HepG2 (cell line): ENCODE measurements around the gene UBR7. TPM values are rescaled to one million over a fixed set of nuclear protein-coding genes. Genes with fewer than 3 reads are reported as not detected.
A peak's percentile ranks its signal among the peaks of the same experiment; 100 is the strongest.

Experiments used
- BRF2 ChIP-seq: sonication (generic); formaldehyde crosslinking; IDR thresholded peaks from 2 replicates; pipeline ENCODE4 v1.8.1; 2022; ENCODE audit warnings: mild to moderate bottlenecking, missing genetic modification reagents
- EHMT2 ChIP-seq: fragments of 200-600 bp; sonication (generic); IDR thresholded peaks from 2 replicates; pipeline ENCODE4 v1.7.0; 2017; ENCODE audit warnings: antibody characterized with exemption, low read depth, low read length, borderline replicate concordance
- GZF1 ChIP-seq: sonication (generic); formaldehyde crosslinking; IDR thresholded peaks from 2 replicates; pipeline ENCODE4 v1.5.1; 2020; ENCODE audit warnings: mild to moderate bottlenecking, missing genetic modification reagents
- HDAC2 ChIP-seq: sonication (generic); formaldehyde crosslinking; IDR thresholded peaks from 2 replicates; pipeline ENCODE4 v1.4.0; 2020; ENCODE audit warnings: missing genetic modification reagents
- HOXA3 ChIP-seq: sonication (generic); formaldehyde crosslinking; IDR thresholded peaks from 2 replicates; pipeline ENCODE4 v1.5.0; 2020; ENCODE audit warnings: missing genetic modification reagents
- MBD4 ChIP-seq: IDR thresholded peaks from 2 replicates; pipeline ENCODE4 v1.6.1; 2012; ENCODE audit warnings: low read length, inconsistent platforms, borderline replicate concordance
- PAF1 ChIP-seq: IDR thresholded peaks from 2 replicates; pipeline ENCODE4 v1.6.1; 2016; ENCODE audit warnings: missing genetic modification reagents, missing compliant biosample characterization
- POLR2A ChIP-seq, 2 experiments: IDR thresholded peaks; 2 replicates each; pipeline ENCODE4 v1.6.1; 2011; ENCODE audit warnings: low read depth in 2 of 2, low read length in 2 of 2, mild to moderate bottlenecking in 1 of 2, moderate library complexity in 1 of 2; ENCODE audit not compliant: insufficient read depth in 1 of 2
- PRDM15 ChIP-seq: sonication (generic); formaldehyde crosslinking; IDR thresholded peaks from 2 replicates; pipeline ENCODE4 v1.4.0; 2020; ENCODE audit warnings: missing genetic modification reagents
- REPIN1 ChIP-seq: sonication (generic); formaldehyde crosslinking; IDR thresholded peaks from 2 replicates; pipeline ENCODE4 v1.8.0; 2022; ENCODE audit warnings: missing genetic modification reagents, low read depth, mild to moderate bottlenecking, borderline replicate concordance
- STAG1 ChIP-seq: sonication (generic); formaldehyde crosslinking; IDR thresholded peaks from 2 replicates; pipeline ENCODE4 v1.4.0; 2020; ENCODE audit warnings: missing genetic modification reagents
- TBX3 ChIP-seq: fragments of 450-650 bp; IDR thresholded peaks from 2 replicates; pipeline ENCODE4 v1.6.1; 2017; ENCODE audit warnings: antibody characterized with exemption, mild to moderate bottlenecking, inconsistent platforms, borderline replicate concordance
- TEF ChIP-seq: sonication (generic); formaldehyde crosslinking; IDR thresholded peaks from 2 replicates; pipeline ENCODE4 v1.5.0; 2020; ENCODE audit warnings: missing genetic modification reagents
- ZBTB21 ChIP-seq: sonication (generic); formaldehyde crosslinking; IDR thresholded peaks from 2 replicates; pipeline ENCODE4 v1.4.0; 2020; ENCODE audit warnings: missing genetic modification reagents
- ZBTB34 ChIP-seq: sonication (generic); formaldehyde crosslinking; IDR thresholded peaks from 2 replicates; pipeline ENCODE4 v1.8.0; 2022; ENCODE audit warnings: mild to moderate bottlenecking, missing genetic modification reagents
- ZKSCAN8 ChIP-seq: IDR thresholded peaks from 2 replicates; pipeline ENCODE4 v1.6.1; 2016; ENCODE audit warnings: borderline replicate concordance, missing genetic modification reagents, missing compliant biosample characterization
- ZNF225 ChIP-seq: sonication (generic); formaldehyde crosslinking; IDR thresholded peaks from 2 replicates; pipeline ENCODE4 v1.4.0; 2020; ENCODE audit warnings: mild to moderate bottlenecking, missing genetic modification reagents
- ZNF484 ChIP-seq: sonication (generic); formaldehyde crosslinking; IDR thresholded peaks from 2 replicates; pipeline ENCODE4 v1.5.1; 2020; ENCODE audit warnings: mild to moderate bottlenecking, low read depth, missing genetic modification reagents, borderline replicate concordance
- ZNF512 ChIP-seq: sonication (generic); formaldehyde crosslinking; IDR thresholded peaks from 2 replicates; pipeline ENCODE4 v1.4.0; 2020; ENCODE audit warnings: mild to moderate bottlenecking, missing genetic modification reagents
- ZNF878 ChIP-seq: sonication (generic); formaldehyde crosslinking; IDR thresholded peaks from 2 replicates; pipeline ENCODE4 v1.8.1; 2023; ENCODE audit warnings: mild to moderate bottlenecking, missing genetic modification reagents, moderate library complexity
- polyA plus RNA-seq, 8 experiments: library from polyadenylated mRNA; depleted of rRNA in 3 of 8; stranded (reverse) in 7 of 8; unstranded in 1 of 8; fragments of >200 nt; fragmentation: Illumina TruSeq in 4 of 8; extraction: Trizol in 4 of 8; gene quantifications; 2 replicates each; pipeline versions ENCODE4 v1.2.1 to v1.2.3, GENCODE V29; 2011 to 2016; ENCODE audit warnings: low read depth in 4 of 8, missing spikeins in 1 of 8, mixed read lengths in 1 of 8; ENCODE audit not compliant: insufficient read depth in 1 of 8
- total RNA-seq, 5 experiments: library from RNA; depleted of rRNA; stranded (reverse); fragments of >200 nt; fragmentation: Illumina TruSeq; extraction: Trizol; gene quantifications; 2 replicates each; pipeline ENCODE4 v1.2.3, GENCODE V29; 2016; ENCODE audit warnings: low read depth in 1 of 5

The UBR7 gene
- total and polyA plus RNA-seq, 2 of the 13 experiments (the other 11 are each of a cell fraction or from before 2014, with no cell fraction given): 11.0 to 19.7 TPM

GRCh38 chr14:93184391-93185348 is 22.4 kb upstream of the UBR7 start, which contains the start of the genes LYSET and MOAP1 (continued):
- TF ChIP-seq BRF2 (CRISPR knock-in tag) (no peak; the same call in 1 of the 2 replicates), MBD4 (no peak), EHMT2 (no peak), ZNF512 (no peak), ZNF878 (no peak; the same call in 1 of the 2 replicates), PAF1 (no peak), ZKSCAN8 (no peak), REPIN1 (CRISPR knock-in tag) (no peak), STAG1 (CRISPR knock-in tag) (peak; percentile 30), ZBTB21 (CRISPR knock-in tag) (no peak), TEF (CRISPR knock-in tag) (0 out of 2 replicates have a peak, but pooled peaks have one; percentile 35), PRDM15 (CRISPR knock-in tag) (peak; percentile 82; the same call in 1 of the 2 replicates), GZF1 (CRISPR knock-in tag) (peak; percentile 66; the same call in 1 of the 2 replicates), ZBTB34 (CRISPR knock-in tag) (no peak), ZNF484 (CRISPR knock-in tag) (no peak), ZNF225 (CRISPR knock-in tag) (peak; percentile 75; the same call in 1 of the 2 replicates), HOXA3 (CRISPR knock-in tag) (peak; percentile 54; the same call in 1 of the 2 replicates), HDAC2 (peak; percentile 28), POLR2A (IDR thresholded peaks at IDR 0.05; ENCODE audit: insufficient read depth in 1 of 2, low read depth in 2 of 2, low read length in 2 of 2) (peak; percentile 78 to 95), TBX3 (no peak)
